OCI-LY1 (cell line): Measurements from ENCODE around the gene GCLM.

ENCODE experiments used
- H2AFZ ChIP-seq: fragments of 200-600 bp; sonication (generic), shearing (Covaris generic); 2 replicates; pipeline ENCODE4 v1.6.0; 2014; ENCODE audit warnings: antibody characterized with exemption, mild to moderate bottlenecking, low read length
- H3F3A ChIP-seq: fragments of 200-600 bp; sonication (generic), shearing (Covaris generic); 2 replicates; pipeline ENCODE4 v1.6.0; 2014; ENCODE audit warnings: mild to moderate bottlenecking, antibody characterized with exemption, low read length, moderate library complexity; ENCODE audit not compliant: insufficient read depth
- H3K27ac ChIP-seq: fragments of 200-600 bp; sonication (generic); 2 replicates; pipeline ENCODE4 v1.5.1; 2014; ENCODE audit warnings: low read length, mixed run types, mild to moderate bottlenecking, low read depth; ENCODE audit not compliant: poor library complexity, severe bottlenecking
- H3K27me3 ChIP-seq: fragments of 200-600 bp; sonication (generic); 2 replicates; pipeline ENCODE4 v1.6.0; 2014; ENCODE audit warnings: antibody characterized with exemption, mild to moderate bottlenecking, low read length, moderate library complexity; ENCODE audit not compliant: insufficient read depth
- H3K36me3 ChIP-seq: fragments of 200-600 bp; sonication (generic); 2 replicates; pipeline ENCODE4 v1.6.1; 2014; ENCODE audit warnings: mild to moderate bottlenecking, antibody characterized with exemption, low read length, moderate library complexity, mixed read lengths; ENCODE audit not compliant: insufficient read depth
- H3K4me1 ChIP-seq: fragments of 200-600 bp; sonication (generic); 2 replicates; pipeline ENCODE4 v1.5.1; 2014; ENCODE audit warnings: mild to moderate bottlenecking, low read length, moderate library complexity; ENCODE audit not compliant: insufficient read depth, severe bottlenecking
- H3K4me2 ChIP-seq: fragments of 200-600 bp; sonication (generic), shearing (Covaris generic); 2 replicates; pipeline ENCODE4 v1.6.1; 2014; ENCODE audit warnings: low read length
- H3K4me3 ChIP-seq: fragments of 200-600 bp; sonication (generic); 2 replicates; pipeline ENCODE4 v1.5.1; 2014; ENCODE audit warnings: low read length, low read depth, mild to moderate bottlenecking, mixed read lengths; ENCODE audit not compliant: poor library complexity, severe bottlenecking
- H3K79me2 ChIP-seq: fragments of 200-600 bp; shearing (Covaris generic); 2 replicates; pipeline ENCODE4 v1.6.1; 2016; ENCODE audit warnings: mixed run types, low read length, mixed read lengths; ENCODE audit not compliant: insufficient read depth
- H3K9ac ChIP-seq: fragments of 200-600 bp; sonication (generic), shearing (Covaris generic); 2 replicates; pipeline ENCODE4 v1.6.1; 2014; ENCODE audit warnings: mild to moderate bottlenecking, low read length, mixed read lengths
- H3K9me2 ChIP-seq: fragments of 200-600 bp; sonication (generic), shearing (Covaris generic); 2 replicates; pipeline ENCODE4 v1.6.1; 2014; ENCODE audit warnings: low read depth, mild to moderate bottlenecking, low read length, mixed read lengths
- H3K9me3 ChIP-seq: fragments of 200-600 bp; shearing (Covaris generic); 2 replicates; pipeline ENCODE4 v1.6.1; 2014; ENCODE audit warnings: low read length, mixed read lengths
- H4K20me1 ChIP-seq: fragments of 200-600 bp; sonication (generic), shearing (Covaris generic); 2 replicates; pipeline ENCODE4 v1.6.0; 2016; ENCODE audit warnings: mild to moderate bottlenecking, low read length; ENCODE audit not compliant: insufficient read depth
- CTCF ChIP-seq: fragments of 200-600 bp; sonication (generic), shearing (Covaris generic); IDR thresholded peaks from 2 replicates; pipeline ENCODE4 v1.5.1; 2017; ENCODE audit warnings: mild to moderate bottlenecking, antibody characterized with exemption, low read length, moderate library complexity, mixed read lengths
- EZH2 ChIP-seq: fragments of 200-600 bp; sonication (generic), shearing (Covaris generic); IDR thresholded peaks from 2 replicates; pipeline ENCODE4 v1.8.0; 2017; ENCODE audit warnings: borderline replicate concordance, mixed run types, mild to moderate bottlenecking, antibody characterized with exemption, low read length, moderate library complexity, mixed read lengths

Gene GCLM

GRCh38 chr1:93853940-93854339, 55.3 kb downstream of the GCLM start:
- no peak overlapping the region for H3K4me3 ChIP-seq

GRCh38 chr1:93851878-93852277, 57.4 kb downstream of the GCLM start:
- Histone ChIP-seq H3K79me2 (no peaks in the 10 kb centered on the region), H3K27ac (no peak overlapping the region), H3K9me2 (no peaks in the 10 kb centered on the region), H4K20me1 (no peaks in the 10 kb centered on the region), H3K4me2 (no peak overlapping the region), H2AFZ (no peak overlapping the region), H3K4me3 (no peak overlapping the region), H3K9ac (no peak overlapping the region), H3F3A (no peaks in the 10 kb centered on the region; the same call in 1 of the 2 replicates), H3K9me3 (no peaks in the 10 kb centered on the region), H3K4me1 (peaks cover 7% of the 10 kb centered on the region), H3K27me3 (no peaks in the 10 kb centered on the region), H3K36me3 (no peaks in the 10 kb centered on the region)
- TF ChIP-seq CTCF (no peak), EZH2 (no peak)

More at GRCh38 chr1:93853940-93854339, 55.3 kb downstream of the GCLM start:
- TF ChIP-seq EZH2 (no peak), CTCF (no peak)
- Histone ChIP-seq H3K36me3 (no peaks in the 10 kb centered on the region), H4K20me1 (no peaks in the 10 kb centered on the region), H3K27me3 (no peaks in the 10 kb centered on the region), H3K79me2 (no peaks in the 10 kb centered on the region), H3K9me3 (no peaks in the 10 kb centered on the region), H3K4me2 (no peak overlapping the region), H3K9ac (no peak overlapping the region), H3K4me1 (no peaks in the 10 kb centered on the region), H3F3A (no peaks in the 10 kb centered on the region), H2AFZ (no peak overlapping the region), H3K27ac (no peak overlapping the region), H3K9me2 (no peaks in the 10 kb centered on the region)

- no peaks in the 10 kb centered on the region for H4K20me1 ChIP-seq
- H3F3A ChIP-seq, result no peaks in the 10 kb centered on the region; the same call in 1 of the 2 replicates
- no peak overlapping the region for H2AFZ ChIP-seq
- no peaks in the 10 kb centered on the region for H3K36me3 ChIP-seq
- H3K27me3 ChIP-seq, result no peaks in the 10 kb centered on the region
- no peaks in the 10 kb centered on the region for H3K79me2 ChIP-seq
- no peaks in the 10 kb centered on the region for H3K9me2 ChIP-seq
- no peaks in the 10 kb centered on the region for H3K9me3 ChIP-seq
- peaks cover 7% of the 10 kb centered on the region for H3K4me1 ChIP-seq
- H3K27ac ChIP-seq, result no peak overlapping the region
- H3K4me3 ChIP-seq, result no peak overlapping the region
- no peak overlapping the region for H3K9ac ChIP-seq
- no peak overlapping the region for H3K4me2 ChIP-seq
- TF ChIP-seq EZH2, result no peak
- TF ChIP-seq CTCF, result no peak
Observed at GRCh38 chr1:93851327-93851712, 57.9 kb downstream of the GCLM start.
